Esophagus squamous epithelium (tissue), 4 donors: ENCODE measurements around the gene BRSK2.
"Not testable (repeated sequence)": the region's sequence is repeated elsewhere in the genome, so short reads cannot be mapped to it uniquely, and the experiment has no call there.

ENCODE experiments used
- POLR2A ChIP-seq, 4 donors: fragments of 450-650 bp; IDR thresholded peaks; one replicate each; pipeline ENCODE4 v1.6.1; 2017; ENCODE audit warnings: antibody characterized with exemption in 4 of 4, mild to moderate bottlenecking in 4 of 4, moderate library complexity in 3 of 4
- TF ChIP-seq, protein P1 (sequence below), 6 experiments: fragments of 450-650 bp in 4 of 6; fragments of 200-600 bp in 2 of 6; sonication (generic) in 2 of 6; IDR thresholded peaks; one replicate each; pipeline ENCODE4 v1.5.1; 2016 to 2019; ENCODE audit warnings: antibody characterized with exemption in 6 of 6, mild to moderate bottlenecking in 4 of 6, moderate library complexity in 4 of 6

DNA sequence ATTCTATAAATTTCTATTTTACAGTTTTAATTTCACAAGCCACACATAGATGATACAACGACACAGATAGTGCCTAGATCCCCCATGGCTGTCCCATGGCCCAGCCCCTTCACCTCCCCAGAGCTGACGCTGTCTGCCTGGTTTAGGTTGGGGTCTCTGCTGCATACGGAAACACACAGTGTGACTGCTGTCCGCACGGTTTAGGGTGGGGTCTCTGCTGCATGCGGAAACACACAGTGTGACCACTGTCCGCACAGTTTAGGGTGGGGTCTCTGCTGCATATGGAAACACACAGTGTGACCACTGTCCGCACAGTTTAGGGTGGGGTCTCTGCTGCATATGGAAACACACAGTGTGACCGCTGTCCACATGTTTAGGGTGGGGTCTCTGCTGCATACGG is 48.5 kb upstream of the BRSK2 start:
- TF ChIP-seq, protein P1, sequence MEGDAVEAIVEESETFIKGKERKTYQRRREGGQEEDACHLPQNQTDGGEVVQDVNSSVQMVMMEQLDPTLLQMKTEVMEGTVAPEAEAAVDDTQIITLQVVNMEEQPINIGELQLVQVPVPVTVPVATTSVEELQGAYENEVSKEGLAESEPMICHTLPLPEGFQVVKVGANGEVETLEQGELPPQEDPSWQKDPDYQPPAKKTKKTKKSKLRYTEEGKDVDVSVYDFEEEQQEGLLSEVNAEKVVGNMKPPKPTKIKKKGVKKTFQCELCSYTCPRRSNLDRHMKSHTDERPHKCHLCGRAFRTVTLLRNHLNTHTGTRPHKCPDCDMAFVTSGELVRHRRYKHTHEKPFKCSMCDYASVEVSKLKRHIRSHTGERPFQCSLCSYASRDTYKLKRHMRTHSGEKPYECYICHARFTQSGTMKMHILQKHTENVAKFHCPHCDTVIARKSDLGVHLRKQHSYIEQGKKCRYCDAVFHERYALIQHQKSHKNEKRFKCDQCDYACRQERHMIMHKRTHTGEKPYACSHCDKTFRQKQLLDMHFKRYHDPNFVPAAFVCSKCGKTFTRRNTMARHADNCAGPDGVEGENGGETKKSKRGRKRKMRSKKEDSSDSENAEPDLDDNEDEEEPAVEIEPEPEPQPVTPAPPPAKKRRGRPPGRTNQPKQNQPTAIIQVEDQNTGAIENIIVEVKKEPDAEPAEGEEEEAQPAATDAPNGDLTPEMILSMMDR (IDR thresholded peaks at IDR 0.05): not testable (repeated sequence)
- not testable (repeated sequence) for TF ChIP-seq POLR2A (IDR thresholded peaks at IDR 0.05)
